Right forelimb (tissue), 1 donor: ENCODE data around the gene USP43.

Experiments
- DNase-seq: peaks from one replicate; pipeline ENCODE4 v3.0.0-alpha.2; 2018

USP43 gene

GRCh38 chr17:9666461-9667050, 21.2 kb downstream of the USP43 start:
- DNase-seq, result no peak

GRCh38 chr17:9668517-9668916, 23.2 kb downstream of the USP43 start:
- DNase-seq, result no peak

GRCh38 chr17:9669551-9670008, 24.3 kb downstream of the USP43 start:
- DNase-seq, result no peak

- DNase-seq, result no peak
These were observed 25.3 kb downstream of the USP43 start for GRCh38 chr17:9670596-9670995.

GRCh38 chr17:9671559-9671958, 26.2 kb downstream of the USP43 start:
- DNase-seq, result no peak

GRCh38 chr17:9672266-9672665, 26.9 kb downstream of the USP43 start:
- DNase-seq, result no peak

- DNase-seq, result no peak
These were observed 27.4 kb downstream of the USP43 start for GRCh38 chr17:9672691-9673090.

GRCh38 chr17:9676084-9676483, 30.8 kb downstream of the USP43 start:
- no peak for DNase-seq

- DNase-seq, result no peak
These were observed 31.5 kb downstream of the USP43 start for GRCh38 chr17:9676820-9677310.

- DNase-seq, result no peak
These were observed 32.1 kb downstream of the USP43 start for GRCh38 chr17:9677411-9677810.

- DNase-seq, result no peak
These were observed 32.6 kb downstream of the USP43 start for GRCh38 chr17:9677896-9678295.

- DNase-seq, result no peak
These were observed 39.8 kb downstream of the USP43 start for GRCh38 chr17:9684955-9685621.

GRCh38 chr17:9693755-9694154, 48.4 kb downstream of the USP43 start:
- DNase-seq, result no peak

- DNase-seq, result no peak
These were observed 51.1 kb downstream of the USP43 start for GRCh38 chr17:9696279-9697044.

- no peak for DNase-seq
These were observed 54.8 kb downstream of the USP43 start for GRCh38 chr17:9700136-9700535.

- no peak for DNase-seq
These were observed 55.6 kb downstream of the USP43 start for GRCh38 chr17:9700754-9701476.

- no peak for DNase-seq
These were observed 57.2 kb downstream of the USP43 start for GRCh38 chr17:9702482-9702881.

- no peak for DNase-seq
These were observed 57.8 kb downstream of the USP43 start for GRCh38 chr17:9702914-9703780.

- no peak for DNase-seq
These were observed 58.4 kb downstream of the USP43 start for GRCh38 chr17:9703781-9704082.

- DNase-seq, result no peak
These were observed 60.4 kb downstream of the USP43 start for GRCh38 chr17:9705745-9706144.

- DNase-seq, result no peak
These were observed 62.6 kb downstream of the USP43 start for GRCh38 chr17:9707948-9708347.

GRCh38 chr17:9714801-9715200, 69.5 kb downstream of the USP43 start:
- DNase-seq, result no peak
